ENCODE measurements around the gene DNAJC5G. TPM values are rescaled to one million over a fixed set of nuclear protein-coding genes. Genes with fewer than 3 reads are reported as not detected.

DNAJC5G gene
- total RNA-seq, 4 donors from 2014 or later, result not detected

GRCh38 chr2:27320958-27321543 lies 45.8 kb downstream of the DNAJC5G start:
- Histone ChIP-seq H3K4me1 (peaks cover 18% of the 10 kb centered on the region), H3K27ac (no peak overlapping the region), H3K36me3 (peaks cover 3% of the 10 kb centered on the region), H3K4me3 (no peak overlapping the region), H3K27me3 (no peaks in the 10 kb centered on the region), H3K9me3 (no peaks in the 10 kb centered on the region)
- no peak for DNase-seq (ENCODE audit: low spot score in 2 of 2)
- WGBS, result 42% methylated on average over 8 of the region's 8 CpGs
- TF ChIP-seq CTCF (IDR thresholded peaks at IDR 0.05) (peak; percentile 12), POLR2AphosphoS5 (IDR thresholded peaks at IDR 0.05) (no peak)

- no peaks in the 10 kb centered on the region for H3K27me3 ChIP-seq
- DNase-seq (ENCODE audit: low spot score in 2 of 2), result no peak
- no peaks in the 10 kb centered on the region for H3K9me3 ChIP-seq
- 5% methylated on average over 8 of the region's 10 CpGs for WGBS
- peak overlapping the region; percentile 90 for H3K27ac ChIP-seq
- peak overlapping the region; percentile 84 for H3K4me3 ChIP-seq
- TF ChIP-seq CTCF (IDR thresholded peaks at IDR 0.05), result no peak
- no peak for TF ChIP-seq EP300 (IDR thresholded peaks at IDR 0.05)
- TF ChIP-seq POLR2AphosphoS5 (IDR thresholded peaks at IDR 0.05), result no peak
- TF ChIP-seq POLR2A (IDR thresholded peaks at IDR 0.05), result no peak
- peaks cover 18% of the 10 kb centered on the region for H3K4me1 ChIP-seq
- H3K36me3 ChIP-seq, result peaks cover 16% of the 10 kb centered on the region
Measured at GRCh38 chr2:27322301-27322765, 47.1 kb downstream of the DNAJC5G start.

GRCh38 chr2:27322766-27323595 lies 47.7 kb downstream of the DNAJC5G start, which contains the start of gene MPV17:
Gene MPV17 (minus strand): TSS chr2:27323097. CDS start chr2:27322517, 580 bp downstream.
- TF ChIP-seq EP300 (IDR thresholded peaks at IDR 0.05) (peak; percentile 13), POLR2AphosphoS5 (IDR thresholded peaks at IDR 0.05) (peak; percentile 29 to 57 (median 54)), CTCF (IDR thresholded peaks at IDR 0.05) (no peak), POLR2A (IDR thresholded peaks at IDR 0.05) (peak; percentile 51 to 89)
- DNase-seq (ENCODE audit: low spot score in 2 of 2), result peak; percentile 94 to 95
- Histone ChIP-seq H3K9me3 (no peaks in the 10 kb centered on the region), H3K27me3 (no peaks in the 10 kb centered on the region), H3K4me1 (peaks cover 18% of the 10 kb centered on the region), H3K4me3 (peak within 1 kb of the TSS; percentile 84), H3K27ac (peak within 1 kb of the TSS; percentile 90), H3K36me3 (peaks cover 22% of the 10 kb centered on the region)
- under 1% methylated on average over 28 of the region's 39 CpGs for WGBS

- Histone ChIP-seq H3K36me3 (peaks cover 30% of the 10 kb centered on the region), H3K27ac (peak overlapping the region; percentile 90), H3K9me3 (no peaks in the 10 kb centered on the region), H3K4me1 (peaks cover 18% of the 10 kb centered on the region), H3K4me3 (peak overlapping the region; percentile 84), H3K27me3 (no peaks in the 10 kb centered on the region)
- 23% methylated on average over 5 of the region's 5 CpGs for WGBS
- no peak for DNase-seq (ENCODE audit: low spot score in 2 of 2)
- TF ChIP-seq POLR2A (IDR thresholded peaks at IDR 0.05) (no peak), EP300 (IDR thresholded peaks at IDR 0.05) (no peak), CTCF (IDR thresholded peaks at IDR 0.05) (no peak), POLR2AphosphoS5 (IDR thresholded peaks at IDR 0.05) (no peak)
Measured at GRCh38 chr2:27323596-27324285, 48.5 kb downstream of the DNAJC5G start.
